PC-9 (cell line): ENCODE results near the gene DDX6.

ENCODE experiments used
- EZH2 ChIP-seq: fragments of 200-600 bp; sonication (generic); IDR thresholded peaks from 2 replicates; pipeline ENCODE4 v1.8.0; 2017; ENCODE audit warnings: antibody characterized with exemption, low read depth
- TF ChIP-seq, protein P1 (sequence below): fragments of 200-600 bp; sonication (generic); conservative IDR thresholded peaks from 2 replicates; pipeline ENCODE4 v1.6.1; 2017; ENCODE audit warnings: mixed run types, antibody characterized with exemption, mild to moderate bottlenecking, moderate library complexity

DNA sequence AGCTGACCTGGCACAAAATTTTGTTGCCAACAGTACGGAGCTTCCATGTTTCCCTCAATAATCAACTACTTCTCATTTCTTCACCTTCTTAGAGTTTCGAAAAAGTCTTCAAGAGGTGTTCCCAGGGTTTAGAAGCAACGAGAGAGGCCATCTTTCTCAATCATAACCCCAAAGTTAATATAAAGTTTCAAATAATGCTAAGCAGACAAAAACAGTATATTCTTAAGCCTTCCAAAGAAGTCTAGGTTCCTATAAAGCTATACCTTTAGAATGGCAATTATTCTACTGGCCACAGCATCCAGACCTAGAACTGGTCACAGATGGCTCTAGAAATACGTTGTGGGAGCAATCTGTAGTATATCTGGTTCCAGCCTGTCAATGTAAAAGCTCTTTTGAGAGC, 16.9 kb downstream of the DDX6 start:
- TF ChIP-seq, protein P1, sequence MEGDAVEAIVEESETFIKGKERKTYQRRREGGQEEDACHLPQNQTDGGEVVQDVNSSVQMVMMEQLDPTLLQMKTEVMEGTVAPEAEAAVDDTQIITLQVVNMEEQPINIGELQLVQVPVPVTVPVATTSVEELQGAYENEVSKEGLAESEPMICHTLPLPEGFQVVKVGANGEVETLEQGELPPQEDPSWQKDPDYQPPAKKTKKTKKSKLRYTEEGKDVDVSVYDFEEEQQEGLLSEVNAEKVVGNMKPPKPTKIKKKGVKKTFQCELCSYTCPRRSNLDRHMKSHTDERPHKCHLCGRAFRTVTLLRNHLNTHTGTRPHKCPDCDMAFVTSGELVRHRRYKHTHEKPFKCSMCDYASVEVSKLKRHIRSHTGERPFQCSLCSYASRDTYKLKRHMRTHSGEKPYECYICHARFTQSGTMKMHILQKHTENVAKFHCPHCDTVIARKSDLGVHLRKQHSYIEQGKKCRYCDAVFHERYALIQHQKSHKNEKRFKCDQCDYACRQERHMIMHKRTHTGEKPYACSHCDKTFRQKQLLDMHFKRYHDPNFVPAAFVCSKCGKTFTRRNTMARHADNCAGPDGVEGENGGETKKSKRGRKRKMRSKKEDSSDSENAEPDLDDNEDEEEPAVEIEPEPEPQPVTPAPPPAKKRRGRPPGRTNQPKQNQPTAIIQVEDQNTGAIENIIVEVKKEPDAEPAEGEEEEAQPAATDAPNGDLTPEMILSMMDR, result no peak
- TF ChIP-seq EZH2, result no peak
